NCI-H526 treated with DMSO at 0.1 percent for 48 hours (cell line): ENCODE data around the gene LMNTD1.

ENCODE experiments used
- DNase-seq: peaks from one replicate; lab custom pipeline; 2025; lab: John Stamatoyannopoulos, UW

LMNTD1 gene

DNA sequence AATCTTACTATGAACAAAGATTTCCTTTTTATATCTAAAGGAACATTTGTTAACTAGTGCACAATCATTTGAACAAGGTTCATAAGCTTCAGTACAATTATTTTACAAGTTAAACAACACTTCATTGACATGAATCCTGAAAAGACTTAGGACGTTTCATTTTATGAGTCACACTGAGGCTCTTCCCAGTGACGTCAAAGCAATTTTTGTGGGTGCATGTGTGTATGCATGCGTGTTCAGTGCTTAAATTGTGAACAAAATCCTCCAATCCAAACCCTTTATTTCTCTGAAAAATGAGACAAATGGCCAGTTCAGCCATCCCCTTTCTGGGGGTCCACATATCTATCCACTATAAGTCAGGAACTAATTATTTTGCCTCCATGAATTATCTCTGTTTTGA, 2.9 kb downstream of the LMNTD1 start:
- DNase-seq, result no peak

DNA sequence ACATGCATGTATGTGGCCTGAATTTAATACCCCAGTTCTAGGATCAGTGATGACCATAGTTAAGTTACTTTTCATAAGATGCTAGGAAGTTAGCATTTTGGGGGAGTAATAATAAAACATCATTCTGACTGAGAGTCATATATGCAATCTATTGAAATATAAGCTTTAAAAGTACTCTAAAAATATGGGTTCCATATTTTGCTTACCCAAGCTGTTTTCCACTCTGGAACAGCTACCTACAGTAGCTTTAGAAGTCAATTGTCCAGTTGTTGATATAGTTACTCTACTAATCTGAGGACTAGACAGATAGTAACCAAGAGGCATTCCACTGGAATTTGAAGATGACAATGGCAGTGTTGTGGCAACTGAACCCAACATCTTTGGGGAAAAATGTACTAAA, 4.0 kb downstream of the LMNTD1 start:
- no peak for DNase-seq

DNA sequence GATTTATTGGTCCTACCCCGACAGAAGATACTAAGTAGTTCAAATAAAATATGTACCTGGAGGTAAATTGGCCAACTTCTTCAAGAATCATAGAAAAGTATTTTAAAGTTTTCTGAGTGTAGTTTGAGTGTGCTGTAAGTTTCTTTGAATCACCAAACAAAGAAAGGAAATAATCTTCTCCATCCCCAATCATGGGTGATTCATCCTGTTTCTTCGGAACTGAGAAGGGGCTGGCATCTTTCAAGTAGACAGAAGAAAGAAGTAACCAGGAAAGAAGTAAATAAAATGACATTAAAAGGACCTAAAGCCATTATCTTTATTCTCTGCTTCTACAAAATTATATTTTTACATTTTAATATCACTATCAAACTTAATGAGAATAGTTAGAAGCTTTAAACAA, 6.8 kb downstream of the LMNTD1 start:
- no peak for DNase-seq

DNA sequence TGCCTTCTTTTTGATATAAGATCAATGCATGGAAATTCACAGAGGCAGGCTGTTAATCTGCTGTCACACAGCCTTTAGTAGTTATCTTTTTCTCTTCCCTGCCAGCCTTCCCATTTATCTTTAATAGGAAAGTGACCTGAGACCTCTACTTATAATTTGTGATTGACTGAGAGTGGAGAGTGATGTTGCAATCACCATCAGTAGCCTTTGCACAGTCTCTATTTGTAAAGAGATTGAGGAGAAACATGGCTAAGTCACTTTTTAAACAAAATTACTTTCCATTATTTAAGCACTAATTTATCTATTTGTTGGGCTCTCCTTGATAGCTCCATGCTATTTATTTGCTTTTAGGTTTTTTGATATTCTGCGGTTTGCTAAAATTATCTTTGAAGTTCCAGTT, 19.9 kb downstream of the LMNTD1 start:
- no peak for DNase-seq

DNA sequence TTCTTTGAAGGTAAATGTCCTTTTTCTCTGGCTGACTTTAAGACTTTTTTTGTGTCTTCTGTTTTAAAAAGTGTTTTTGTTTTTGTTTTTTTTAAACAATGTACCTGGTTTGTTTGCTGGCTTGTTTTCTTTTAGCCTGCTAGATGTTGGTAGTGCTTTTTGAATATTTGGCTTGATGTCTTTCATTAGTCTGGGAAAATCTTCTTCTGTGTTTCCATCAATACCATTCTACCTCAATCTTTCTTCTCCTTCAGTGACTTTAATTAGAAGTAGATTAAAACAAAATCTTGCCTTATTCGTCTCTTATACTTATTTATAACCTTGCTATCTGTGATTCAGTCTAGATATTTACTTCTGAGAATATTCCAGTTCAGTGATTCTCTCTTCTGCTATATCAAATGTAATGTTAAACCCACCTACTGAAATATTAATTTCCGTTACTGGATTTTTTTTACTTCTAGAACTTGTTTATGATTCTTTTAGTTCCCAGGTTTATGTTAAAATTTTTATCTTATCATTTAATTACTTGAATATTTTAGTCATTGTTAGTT, 21.5 kb downstream of the LMNTD1 start:
- no peak for DNase-seq

DNA sequence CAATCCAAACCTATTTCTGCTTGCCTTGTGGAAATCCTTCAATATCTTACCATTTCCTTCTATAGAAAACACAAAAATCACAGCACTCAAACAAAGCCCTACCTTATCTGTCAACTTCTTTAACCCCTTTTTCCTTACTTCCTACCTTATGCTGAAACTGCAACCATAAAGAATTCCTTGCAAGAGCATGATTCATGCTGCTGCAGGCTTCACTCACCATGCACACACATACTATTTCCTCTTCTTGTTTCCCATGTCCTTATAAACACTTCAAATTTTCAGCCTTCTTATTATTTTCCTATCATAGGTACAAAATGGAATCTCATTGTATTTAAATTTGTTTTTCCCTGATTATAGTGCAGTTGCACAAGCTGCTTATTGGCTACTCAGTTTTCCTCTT, 23.3 kb downstream of the LMNTD1 start:
- no peak for DNase-seq

DNA sequence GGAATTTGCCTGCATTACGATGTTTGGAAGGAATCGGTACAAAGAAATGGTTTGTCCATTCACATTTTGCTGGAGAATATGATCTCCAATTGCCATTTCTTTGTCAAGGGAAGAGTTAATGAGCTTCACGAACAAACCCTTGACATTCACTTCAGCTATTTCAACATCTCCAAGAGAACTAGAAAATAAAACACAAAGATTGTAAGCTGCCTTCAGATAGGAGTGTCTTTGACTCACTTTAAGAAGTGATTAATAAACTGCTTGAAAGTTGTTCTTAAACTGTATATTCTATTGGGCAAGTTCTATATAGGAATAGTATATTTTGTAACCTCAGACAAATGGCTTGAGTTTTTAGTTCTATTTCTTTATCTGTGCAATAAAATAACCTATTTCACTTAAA, 26.3 kb downstream of the LMNTD1 start:
- no peak for DNase-seq

DNA sequence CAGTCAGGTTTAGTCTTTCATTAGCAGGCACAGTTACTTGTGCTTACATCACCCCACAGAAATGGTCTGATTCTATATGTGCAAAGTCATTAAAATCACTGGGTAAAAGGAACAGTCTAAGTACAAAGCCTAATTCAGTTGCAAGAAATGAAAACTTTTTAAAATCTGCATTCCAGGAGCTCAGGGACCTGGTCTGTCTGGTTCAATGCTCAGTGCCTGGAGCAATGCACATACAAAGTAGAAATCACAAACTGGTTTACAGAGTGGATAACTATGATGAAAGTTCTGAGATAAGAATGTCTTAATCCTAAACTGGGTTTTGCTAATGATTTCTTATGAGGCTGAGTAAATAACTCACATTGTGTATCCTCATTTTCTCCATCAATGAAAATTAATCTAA, 28.7 kb downstream of the LMNTD1 start:
- DNase-seq, result no peak

DNA sequence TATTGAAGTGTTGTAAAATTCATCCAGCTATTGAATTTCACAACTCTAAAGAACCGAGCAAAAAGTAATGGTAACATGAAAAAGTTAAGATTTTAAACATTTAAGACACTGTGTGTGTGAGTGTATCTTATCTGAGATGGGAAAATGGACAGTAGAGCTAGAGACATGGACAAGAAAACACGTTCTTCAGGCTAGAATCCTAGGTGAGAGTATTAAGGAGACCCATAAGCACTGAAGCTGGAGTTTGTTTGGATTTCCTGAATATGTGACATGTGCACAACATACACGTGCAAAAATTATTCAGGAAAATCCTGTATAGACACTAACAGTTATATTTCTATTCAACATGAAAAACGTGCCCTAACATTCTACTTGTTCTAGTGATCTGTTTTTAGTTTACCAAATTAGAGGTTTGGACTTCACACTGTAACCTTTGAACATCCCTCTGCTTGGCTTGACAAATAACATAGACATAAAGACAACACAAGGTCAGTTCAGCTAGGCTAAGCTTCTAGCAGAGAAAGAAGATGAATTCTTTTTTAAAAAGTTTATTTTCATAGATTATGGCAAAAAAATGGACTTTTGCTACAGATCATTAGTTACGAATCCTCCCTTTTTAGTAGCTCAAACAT, 31.3 kb downstream of the LMNTD1 start:
- no peak for DNase-seq

DNA sequence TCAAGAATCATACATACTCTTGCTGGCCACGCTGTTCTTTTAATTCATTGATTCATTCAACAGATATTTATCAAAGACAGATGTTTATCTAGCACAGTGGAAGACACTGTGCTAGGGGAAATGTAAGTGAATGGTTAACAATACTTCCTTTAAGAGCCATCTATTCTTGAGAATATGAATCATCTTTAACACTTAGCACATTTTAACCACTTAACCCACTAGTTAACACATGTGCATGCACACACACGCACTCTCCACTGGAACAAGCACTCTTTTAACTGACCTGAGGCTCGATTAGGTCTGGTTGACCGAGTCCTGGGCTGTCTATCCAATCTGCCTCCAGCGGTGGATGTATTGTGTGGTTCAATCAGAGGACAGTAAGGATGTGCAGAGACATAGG, 34.6 kb downstream of the LMNTD1 start:
- DNase-seq, result no peak

DNA sequence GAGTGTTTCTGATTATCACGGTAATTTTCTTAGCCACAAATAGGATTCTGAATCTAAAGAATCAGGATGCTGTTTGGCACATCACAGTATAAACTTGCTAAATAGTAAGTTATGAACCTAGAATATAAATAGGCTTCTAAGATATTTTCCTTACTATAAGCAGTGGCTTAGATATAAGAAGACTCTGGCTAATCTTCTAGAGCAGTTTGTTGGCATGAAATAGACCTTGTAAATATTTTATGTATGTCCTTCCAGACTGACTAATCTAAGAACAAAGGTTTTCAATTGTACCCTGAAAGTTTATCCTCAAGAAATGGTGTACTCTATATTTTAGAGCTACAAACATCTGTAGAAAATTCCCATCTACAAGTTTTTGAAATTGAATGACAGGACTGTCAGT, 48.3 kb downstream of the LMNTD1 start:
- no peak for DNase-seq

DNA sequence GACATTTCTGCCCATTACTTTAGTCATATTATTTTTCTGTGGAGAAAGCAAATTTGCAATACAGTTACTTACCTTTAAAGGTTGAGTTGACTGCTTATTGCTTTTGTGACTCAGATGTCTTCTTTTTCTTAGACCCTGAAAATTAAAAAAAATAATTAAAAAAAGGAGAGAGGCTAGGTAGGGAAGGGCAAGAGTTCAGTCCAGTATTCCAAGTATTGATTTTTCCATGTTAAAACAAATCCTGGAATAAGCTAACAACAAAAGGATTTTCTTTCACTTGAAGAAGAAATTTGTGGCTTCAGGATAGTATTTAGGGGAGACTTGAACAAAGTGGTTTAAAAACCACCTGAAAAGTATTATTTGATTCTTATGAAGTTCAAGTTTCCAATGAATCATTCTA, 49.4 kb downstream of the LMNTD1 start:
- no peak for DNase-seq

DNA sequence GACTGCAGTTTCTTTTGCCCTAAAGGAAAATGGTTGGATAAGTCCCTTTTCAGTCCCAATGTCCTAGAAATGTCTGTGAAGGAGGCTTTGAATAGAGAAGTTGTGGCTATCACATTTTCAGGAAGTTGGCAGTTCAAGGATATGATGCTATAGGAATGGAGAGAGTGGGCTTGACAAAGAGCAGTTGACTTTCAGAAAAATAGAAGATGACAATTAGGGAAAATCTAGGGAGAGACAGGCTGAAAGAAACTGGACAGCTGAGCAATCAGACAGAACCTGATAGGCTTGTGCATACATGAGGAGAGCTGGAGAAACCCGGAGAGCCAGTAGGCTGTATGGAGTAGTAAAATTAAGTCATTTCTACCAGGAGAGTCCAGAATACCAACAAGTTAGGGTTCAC, 50.5 kb downstream of the LMNTD1 start:
- no peak for DNase-seq

DNA sequence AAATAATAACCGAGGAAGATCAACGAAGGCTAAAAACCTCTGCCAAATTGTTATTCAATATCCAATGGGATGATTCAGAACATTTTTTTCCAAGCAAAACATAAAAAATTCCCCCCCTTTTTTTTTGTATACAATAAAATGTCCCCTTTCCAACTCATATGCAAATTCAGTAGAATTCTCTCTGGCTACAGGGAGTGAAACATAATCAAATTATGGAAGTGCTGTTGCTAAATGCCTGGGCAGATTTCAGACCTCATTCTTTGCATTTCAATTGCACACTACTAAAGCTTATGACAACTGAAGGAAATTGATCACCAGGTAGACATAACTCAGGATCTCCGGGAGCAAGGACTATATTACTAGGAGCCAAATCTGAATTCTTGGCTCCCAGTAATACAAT, 51.0 kb downstream of the LMNTD1 start:
- peak; percentile 44 for DNase-seq

DNA sequence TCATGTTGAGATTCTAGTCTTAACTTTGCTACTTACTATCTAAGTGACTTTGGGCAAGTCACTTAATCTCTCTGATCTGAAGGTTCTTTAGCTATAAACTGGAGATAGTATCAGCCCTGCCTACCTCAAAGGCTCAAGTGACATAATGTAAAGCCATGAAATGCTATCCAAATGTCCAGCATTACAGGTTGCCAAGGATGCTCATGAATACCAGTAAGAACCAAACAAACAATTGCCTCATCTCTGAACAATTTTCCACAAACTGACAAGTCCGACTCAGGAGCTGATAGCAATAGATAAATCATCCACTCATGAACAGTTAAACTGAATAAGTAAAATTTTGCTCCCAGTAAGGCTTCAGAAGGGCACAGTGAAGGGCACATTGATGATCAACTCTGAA, 51.5 kb downstream of the LMNTD1 start:
- no peak for DNase-seq

DNA sequence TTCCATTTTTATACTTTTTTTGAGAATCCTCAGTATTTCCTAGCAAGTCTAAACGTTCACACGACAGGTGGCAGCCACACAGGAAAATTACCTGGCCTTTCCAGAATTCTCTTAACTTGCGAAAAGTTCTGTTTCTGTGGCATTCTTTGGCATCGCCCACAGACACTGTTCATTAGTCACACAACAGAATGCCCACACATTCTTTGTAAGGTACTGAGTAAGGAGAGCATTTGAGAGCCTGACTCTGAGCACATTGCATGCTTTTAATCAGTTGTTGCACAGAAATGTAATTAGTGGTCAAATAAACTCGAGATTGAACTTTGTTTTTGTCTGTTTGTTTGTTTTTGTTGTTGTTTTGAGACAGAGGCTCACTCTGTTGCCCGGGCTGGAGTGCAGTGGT, 52.4 kb downstream of the LMNTD1 start:
- DNase-seq, result no peak

DNA sequence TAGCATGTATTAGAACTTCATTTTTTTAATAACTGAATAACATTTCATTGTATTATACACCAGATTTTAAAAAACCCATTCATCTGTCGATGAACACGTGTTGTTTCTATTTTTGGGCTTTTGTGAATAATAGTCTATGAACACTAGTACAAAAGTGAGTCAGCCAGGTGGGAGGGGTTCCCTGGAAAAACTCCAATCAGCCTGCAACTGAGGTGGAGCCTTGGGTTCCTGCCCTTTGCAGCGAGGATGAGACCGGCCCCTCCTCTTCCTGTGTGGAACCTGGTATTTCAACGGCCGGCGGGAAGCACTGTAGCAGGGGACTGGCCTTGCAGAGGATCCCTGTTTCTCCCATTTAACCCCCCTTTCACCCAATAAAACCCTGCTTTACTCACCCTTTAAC, 56.1 kb downstream of the LMNTD1 start:
- no peak for DNase-seq

DNA sequence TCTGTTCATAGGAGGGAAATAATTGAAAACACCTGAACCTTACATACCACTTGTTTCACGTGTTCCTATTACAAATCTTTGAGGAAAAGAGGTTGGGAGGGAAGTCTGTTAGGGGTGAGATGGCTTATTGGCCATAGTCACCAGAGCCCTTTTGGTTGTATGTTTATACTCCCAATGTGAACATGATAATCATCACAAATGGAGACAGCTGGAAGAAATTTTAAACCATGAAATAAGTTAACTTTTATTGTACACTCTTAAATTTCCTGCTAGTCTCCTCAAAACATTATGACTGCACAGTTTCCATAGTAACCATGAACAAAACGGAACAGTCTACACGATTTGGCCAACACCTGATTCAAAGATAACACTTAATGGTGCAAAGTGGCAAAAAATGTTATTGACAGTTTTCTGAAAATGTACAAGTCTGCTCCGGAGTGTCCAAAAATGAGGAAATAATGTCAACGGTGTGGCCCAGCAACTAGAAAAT, 56.9 kb downstream of the LMNTD1 start:
- no peak for DNase-seq

DNA sequence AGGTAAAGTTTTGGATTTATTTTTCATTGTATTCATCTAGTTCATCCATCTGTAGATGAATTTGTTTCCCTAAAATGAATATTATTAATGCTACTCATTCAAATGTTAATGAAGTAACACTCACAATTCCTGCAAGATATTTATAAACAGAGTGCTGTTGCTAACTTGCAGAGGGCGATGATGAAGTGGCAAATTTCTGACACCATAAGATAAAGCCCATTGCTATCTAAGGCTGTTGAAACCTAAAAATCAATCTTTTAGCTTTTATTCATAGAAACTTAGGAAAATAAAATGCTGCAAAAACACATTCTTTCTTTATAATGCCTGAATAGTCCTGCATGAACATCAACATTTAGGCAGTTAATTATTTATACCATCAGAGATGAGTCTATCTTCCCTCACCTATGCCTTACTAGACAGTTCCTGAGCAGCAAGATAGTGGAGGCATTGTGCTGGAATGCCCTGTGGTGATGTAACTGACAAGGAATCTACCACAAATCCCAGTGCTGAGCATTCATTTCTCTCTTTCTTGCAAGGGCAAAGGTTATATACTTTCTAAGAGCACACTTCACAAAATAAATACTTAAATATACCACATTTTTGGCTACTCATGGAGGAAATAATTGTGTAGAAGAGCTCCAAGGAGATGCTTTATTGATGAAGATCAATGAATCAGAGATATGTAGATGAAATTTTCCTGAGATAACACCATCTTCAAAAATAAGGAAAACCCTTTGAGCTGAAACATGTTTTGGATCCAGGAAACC, 57.6 kb downstream of the LMNTD1 start:
- no peak for DNase-seq

DNA sequence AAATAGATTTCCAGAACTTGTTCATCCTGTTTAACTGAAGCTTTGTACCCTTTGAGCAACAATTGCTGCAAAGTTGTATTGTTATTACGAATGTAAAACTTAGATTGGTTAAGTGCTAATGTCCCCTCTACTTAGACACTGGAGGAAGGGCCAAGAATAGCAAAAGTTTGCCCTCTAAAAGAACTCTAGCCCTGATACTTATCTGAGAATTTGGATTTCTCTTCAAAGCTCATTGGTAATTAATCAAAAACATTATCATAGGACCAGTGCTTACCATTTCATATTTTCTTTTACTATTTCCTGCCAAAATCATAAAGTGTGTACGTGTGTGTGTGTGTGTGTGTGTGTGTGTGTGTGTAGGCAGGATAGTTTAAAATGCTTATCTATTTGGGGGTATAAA, 58.2 kb downstream of the LMNTD1 start:
- no peak for DNase-seq

DNA sequence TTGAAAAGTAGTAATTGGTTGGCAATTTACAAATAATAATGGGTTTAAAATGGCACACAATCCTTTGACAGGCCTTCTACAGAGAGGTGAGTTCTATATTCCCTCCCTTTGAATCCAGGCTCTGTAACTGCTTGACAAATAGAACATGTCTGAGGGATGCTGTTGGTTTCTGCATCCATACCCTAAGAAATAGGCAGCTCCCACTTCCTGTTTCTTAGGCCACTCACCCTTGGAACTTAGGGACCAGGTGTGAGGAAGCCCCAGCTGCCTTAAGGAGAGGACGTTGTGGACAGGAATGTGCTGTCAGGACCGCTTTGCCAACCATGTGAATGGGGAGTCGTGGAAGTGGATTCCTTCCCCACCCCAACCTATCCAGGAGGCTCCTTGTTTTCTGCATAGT, 59.4 kb downstream of the LMNTD1 start:
- DNase-seq, result no peak

DNA sequence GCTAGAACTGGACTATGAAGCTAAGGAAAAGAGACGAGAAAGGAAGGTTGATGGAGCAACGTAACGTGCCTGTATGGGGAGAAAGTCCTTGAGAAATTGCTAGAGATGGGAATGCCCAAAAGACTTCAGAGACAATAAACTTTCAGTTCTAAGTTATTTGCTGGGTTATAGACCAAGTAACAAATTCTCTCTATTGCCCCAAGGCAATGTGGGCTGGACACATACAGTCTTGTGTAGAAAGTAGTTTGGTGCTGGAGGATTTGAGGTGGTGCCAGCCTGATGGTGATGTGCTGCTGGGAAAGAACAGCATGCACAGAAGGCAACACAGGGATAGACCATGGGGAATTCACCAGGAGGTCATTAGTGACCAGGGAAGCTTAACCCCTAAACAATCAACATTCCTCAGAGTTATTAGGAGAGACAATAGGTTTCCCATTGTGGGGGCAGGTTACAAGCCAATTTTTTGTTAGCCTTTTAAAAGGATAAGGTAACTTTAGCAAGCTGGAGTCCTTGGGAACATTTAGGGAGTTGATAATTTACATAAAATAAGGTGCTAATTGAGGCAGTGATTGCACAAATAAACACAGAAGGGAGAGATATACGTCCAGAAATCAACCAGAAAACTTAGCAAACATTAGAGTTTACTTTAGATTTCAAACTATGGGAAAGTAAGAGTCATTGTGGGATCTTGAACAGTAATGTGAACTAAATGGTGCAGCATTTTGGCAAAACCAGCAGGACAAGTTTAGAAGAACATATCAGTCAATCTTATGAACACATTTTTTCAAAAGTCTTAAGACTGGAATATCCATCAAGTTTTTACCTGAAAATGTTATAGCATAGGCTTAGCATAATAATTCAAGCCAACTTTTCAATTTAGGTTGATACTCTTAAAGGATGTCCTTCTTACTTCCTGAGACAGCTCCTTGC, 61.4 kb downstream of the LMNTD1 start:
- DNase-seq, result no peak
